DMS 273 treated with DMSO at 0.1 percent for 48 hours (cell line): ENCODE data around the gene ACAD9.
"Not testable (repeated sequence)": the region's sequence is repeated elsewhere in the genome, so short reads cannot be mapped to it uniquely, and the experiment has no call there.

Experiments used
- DNase-seq: peaks from one replicate; lab custom pipeline; 2025; lab: John Stamatoyannopoulos, UW

Gene ACAD9

GRCh38 chr3:128895843-128896697 is 16.6 kb downstream of the ACAD9 start:
- DNase-seq: no peak

GRCh38 chr3:128902426-128902825 is 23.0 kb downstream of the ACAD9 start:
- no peak for DNase-seq

DNA sequence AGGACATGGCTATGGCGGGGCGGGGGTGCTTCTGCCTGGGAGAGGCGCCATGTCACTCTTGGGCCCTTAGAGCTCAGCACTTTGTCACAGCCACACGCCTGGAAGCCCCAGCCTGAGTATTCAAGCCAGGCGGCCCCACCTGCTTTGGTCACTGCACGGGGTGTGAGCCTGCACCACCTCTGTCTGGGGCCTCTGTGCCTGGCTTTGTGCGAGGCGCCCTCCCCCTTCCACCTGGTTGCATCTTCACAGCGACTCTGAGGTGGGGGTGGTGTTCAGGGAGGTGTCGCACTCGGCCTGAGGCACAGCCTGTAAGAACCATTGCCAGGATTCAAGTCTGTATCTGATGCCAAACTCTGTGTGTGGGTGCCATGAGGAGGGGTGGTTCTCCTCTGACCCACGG is 24.1 kb downstream of the ACAD9 start:
- no peak for DNase-seq

DNA sequence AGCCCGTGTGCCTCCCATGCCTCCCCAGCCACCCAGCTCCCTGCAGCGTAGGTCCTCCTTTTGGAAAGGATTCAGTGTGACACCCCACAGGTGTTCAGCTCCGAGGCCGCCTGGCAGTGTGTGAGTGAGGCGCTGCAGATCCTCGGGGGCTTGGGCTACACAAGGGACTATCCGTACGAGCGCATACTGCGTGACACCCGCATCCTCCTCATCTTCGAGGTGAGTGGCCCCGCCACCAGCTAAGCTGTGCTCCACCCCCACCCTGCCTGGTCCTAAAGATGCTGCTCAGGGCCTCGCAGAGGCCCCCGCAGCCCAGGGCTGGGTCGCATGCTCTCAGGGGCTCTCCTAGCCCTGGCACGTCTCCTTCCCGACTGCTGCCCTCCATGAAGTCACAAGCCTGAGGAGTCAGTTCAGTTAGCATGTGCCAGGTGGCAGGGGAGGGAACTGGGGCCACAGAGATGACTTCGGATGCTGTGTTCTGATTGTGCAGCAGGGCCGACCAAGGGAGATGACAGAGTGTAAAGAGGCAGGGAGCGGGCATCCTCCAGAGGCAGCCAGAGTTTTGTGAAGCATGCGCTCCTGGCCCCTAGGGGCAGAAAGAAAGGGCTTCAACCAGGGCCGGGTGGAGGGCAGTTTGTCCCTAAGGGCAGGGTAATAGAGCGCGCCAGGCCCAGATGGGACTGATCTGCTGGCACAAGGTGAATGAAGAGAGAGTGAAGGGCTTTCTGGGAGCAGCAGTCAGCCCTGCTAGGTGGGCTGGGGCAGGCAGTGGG is 26.8 kb downstream of the ACAD9 start:
- DNase-seq: no peak

DNA sequence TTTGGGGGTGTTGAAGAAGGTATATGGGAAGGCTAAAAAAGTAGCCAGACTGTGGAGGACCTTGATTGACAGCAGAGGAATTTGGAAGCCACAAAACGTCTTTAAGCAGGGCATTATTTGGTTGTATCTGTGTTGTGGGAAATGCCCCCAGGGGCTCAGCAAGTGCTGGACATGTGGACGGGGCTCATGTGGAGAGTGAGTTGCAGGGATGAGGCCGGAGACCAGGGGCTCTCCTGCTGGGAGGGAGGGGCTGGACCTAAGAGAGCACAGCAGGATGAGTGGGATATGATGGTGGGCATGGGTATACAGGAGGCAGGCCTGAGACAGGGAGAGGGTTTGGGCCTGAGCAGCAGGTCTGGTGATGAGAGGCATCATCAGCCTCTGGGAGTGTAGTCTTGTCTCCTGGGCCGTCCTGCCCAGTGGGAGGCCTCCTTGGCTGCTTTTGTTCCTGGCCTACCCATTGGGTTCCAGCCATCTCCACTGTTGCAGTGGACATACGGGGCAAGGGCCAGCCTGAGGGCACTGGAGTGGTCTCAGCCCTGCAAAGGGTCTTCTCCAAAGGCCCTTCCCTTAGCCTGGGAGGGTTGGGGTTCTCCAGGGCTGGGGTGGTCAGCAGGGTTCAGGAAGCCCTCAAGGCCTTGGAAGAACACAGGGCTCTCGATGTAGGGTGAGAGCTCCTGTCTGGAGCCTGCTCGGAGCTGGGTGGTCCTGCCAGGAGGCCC is 27.5 kb downstream of the ACAD9 start:
- DNase-seq: no peak

- no peak for DNase-seq
Observed at GRCh38 chr3:128907706-128908445, 28.5 kb downstream of the ACAD9 start.

DNA sequence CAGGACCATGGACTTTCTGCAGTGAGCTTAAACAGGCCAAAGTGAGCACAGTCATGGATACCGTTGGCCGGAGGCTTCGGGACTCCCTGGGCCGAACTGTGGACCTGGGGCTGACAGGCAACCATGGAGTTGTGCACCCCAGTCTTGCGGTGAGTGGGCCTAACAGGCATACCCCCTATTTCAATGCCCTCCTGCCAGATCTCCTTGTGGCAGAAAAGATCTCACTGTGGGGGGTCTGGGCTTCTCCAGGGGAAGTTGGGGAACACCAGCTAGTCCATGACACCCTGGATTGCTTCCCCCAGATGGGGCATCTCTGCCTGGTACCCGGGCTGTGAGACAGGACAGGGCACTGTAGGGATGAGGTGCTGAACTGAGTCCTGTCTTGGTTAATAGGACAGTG is 29.5 kb downstream of the ACAD9 start:
- no peak for DNase-seq

GRCh38 chr3:128910006-128910405 is 30.6 kb downstream of the ACAD9 start:
- no peak for DNase-seq

- no peak for DNase-seq
Observed at GRCh38 chr3:128911911-128912310, 32.5 kb downstream of the ACAD9 start.

GRCh38 chr3:128914966-128915645 is 35.7 kb downstream of the ACAD9 start:
- DNase-seq: no peak

- DNase-seq: no peak
Observed at GRCh38 chr3:128917291-128917690, 37.9 kb downstream of the ACAD9 start.

DNA sequence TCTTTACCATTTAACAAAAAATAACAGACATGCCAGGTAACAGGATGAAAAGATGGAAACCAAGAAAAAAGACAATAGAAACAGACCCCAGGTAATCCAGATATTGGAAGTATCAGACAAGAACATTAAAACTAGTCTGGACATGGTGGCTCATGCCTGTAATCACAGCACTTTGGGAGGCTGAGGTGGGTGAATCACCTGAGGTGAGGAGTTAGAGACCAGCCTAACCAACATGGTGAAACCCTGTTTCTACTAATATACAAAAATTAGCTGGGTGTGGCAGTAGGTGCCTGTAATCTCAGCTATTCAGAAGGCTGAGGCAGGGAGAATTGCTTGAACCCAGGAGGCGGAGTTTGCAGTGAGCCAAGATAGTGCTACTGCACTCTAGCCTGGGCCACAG is 40.6 kb downstream of the ACAD9 start:
- no peak for DNase-seq

GRCh38 chr3:128922804-128923459 is 43.5 kb downstream of the ACAD9 start:
- DNase-seq: no peak

GRCh38 chr3:128923576-128923975 is 44.2 kb downstream of the ACAD9 start:
- no peak for DNase-seq

DNA sequence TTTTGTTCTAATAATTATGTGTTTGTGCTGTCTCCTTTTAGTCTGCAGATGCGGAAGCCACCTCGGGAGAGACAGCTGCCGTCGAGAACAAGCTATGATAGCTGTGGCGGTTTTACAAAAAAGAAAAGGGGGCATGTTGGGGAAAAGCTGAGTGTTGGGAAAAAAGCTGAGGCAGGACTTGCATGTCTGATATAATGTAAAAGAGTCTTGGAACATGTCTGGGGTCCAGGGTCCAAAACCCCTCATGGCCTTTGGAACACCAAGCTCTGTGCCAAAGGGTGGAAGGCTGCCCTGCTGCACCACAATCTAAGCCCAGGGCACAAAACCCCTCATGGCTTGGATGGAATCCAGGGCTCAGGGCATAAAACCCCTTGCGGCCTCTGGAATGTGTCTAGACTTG is 44.6 kb downstream of the ACAD9 start:
- DNase-seq: not testable (repeated sequence)

DNA sequence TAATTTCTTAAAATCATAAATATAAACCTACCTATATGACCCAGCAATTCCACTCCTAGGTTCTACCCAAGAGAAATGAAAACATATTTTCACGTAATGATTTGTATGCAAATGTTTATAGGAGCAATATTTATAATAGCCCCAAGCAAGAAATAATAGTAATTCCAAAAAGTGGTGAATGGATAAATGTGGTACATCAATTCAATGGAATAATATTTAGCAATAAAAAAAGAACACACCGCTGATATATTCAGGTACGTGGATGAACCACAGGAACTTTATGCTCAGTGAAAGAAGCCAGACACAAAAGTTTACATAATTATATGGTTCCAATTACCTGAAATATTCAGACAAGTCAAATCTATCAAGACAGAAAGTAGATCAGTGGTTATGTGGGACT is 49.9 kb downstream of the ACAD9 start:
- DNase-seq: no peak

DNA sequence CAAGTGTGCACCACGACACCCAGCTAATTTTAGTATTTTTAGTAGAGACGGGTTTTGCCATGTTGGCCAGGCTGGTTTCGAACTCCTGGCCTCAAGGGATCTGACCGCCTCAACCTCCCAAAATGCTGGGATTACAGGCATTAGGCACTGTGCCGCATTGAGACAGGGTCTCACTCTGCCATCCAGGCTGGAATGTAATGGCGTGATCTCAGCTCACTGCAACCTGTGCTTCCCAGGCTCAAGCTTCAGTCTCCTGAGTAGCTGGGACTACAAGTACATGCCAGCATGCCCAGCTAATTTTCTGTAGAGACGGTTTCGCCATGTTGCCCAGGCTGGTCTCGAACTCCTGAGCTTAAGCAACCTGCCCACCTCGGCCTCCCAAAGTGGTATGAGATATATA is 51.6 kb downstream of the ACAD9 start:
- no peak for DNase-seq

DNA sequence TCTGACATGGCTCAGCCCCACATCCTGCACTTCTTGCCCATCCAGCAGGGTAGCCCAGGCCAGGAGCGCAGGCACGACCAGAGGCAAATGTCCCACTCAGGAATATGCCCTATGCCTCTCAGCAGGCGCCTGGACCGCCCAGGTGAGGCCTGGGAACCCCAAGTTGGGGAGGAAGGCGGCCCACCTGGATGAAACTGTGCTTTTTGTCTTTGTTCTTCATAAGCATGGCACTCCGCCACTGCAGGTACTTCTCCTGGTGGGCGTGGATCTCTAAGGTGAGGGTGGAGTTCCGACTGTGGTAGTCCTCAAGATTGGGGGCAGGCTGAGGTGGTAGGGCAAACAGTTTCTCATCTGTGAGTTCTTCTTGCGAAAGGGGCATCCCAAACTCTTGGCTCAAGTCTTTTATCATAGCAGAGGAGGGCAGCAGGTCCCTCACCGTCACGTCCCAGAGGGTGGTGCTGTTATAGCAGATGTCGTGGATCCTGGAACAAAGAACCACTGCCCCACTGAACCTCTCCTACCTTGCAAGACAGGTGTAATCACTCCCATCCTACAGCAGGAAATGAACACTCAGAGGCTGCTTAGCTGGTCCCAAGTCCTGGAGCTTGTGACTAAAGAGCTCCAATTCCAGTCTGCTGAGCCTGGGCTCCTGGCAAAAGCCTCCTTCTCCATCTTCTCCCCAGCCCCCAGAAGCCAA is 53.2 kb downstream of the ACAD9 start:
- DNase-seq: no peak

DNA sequence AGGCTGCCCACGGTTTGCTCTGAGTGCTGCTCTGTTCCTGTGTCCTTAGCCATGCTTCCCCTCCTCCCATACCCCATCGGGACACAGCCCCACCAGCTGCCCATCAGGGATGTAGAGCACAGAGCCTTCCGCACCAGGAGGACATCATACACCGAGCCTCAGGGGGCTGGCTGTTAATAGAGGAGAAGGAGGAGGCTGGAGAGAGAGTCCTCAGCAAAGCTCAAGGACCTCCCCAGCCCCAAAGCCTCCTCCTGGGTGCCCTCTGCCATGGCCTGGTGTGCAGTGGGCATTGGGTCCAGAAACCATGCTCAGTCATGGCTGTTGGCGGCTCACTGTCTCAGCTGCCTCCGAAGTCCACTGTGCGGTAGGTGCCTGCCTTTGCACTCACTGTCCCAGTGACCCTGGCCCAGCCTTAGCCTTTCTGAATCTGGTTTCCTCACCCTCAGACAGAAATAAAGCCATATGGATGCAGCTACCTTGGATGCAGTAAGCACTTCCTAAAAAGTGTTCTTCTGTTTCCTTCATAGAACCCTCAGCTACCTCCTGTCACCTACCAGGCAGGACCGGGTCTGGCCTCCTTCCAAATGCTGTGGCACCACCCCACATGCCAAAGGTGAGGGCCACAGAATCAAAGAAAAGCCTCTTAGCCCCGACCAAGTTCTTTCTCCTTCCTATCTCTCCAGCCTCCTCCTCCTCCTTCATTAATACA is 53.9 kb downstream of the ACAD9 start:
- no peak for DNase-seq

- no peak for DNase-seq
Observed at GRCh38 chr3:128933922-128934253, 54.5 kb downstream of the ACAD9 start.
